BLaER1 treated with 17β-estradiol and CSF1 and Interleukin-3, amounts not matched to agents 10 nM and 100 nM (cell line): ENCODE results near the gene AGAP1.

Source experiments
- H3K27ac ChIP-seq, 11 experiments: shearing (Covaris generic); formaldehyde crosslinking; 2 replicates each; pipeline ENCODE4 v1.8.1; 2022
- H3K27me3 ChIP-seq, 11 experiments: shearing (Covaris generic); formaldehyde crosslinking; 2 replicates each; pipeline ENCODE4 v1.8.1; 2022
- H3K36me3 ChIP-seq, 11 experiments: shearing (Covaris generic); formaldehyde crosslinking; 2 replicates each; pipeline ENCODE4 v1.8.1; 2022
- H3K4me1 ChIP-seq, 10 experiments: shearing (Covaris generic); formaldehyde crosslinking; 2 replicates each; pipeline ENCODE4 v1.8.1; 2022
- H3K4me2 ChIP-seq, 11 experiments: shearing (Covaris generic); formaldehyde crosslinking; 2 replicates each; pipeline ENCODE4 v1.8.1; 2022
- H3K4me3 ChIP-seq, 10 experiments: shearing (Covaris generic); formaldehyde crosslinking; 2 replicates each; pipeline ENCODE4 v1.8.1; 2022
- H3K9ac ChIP-seq, 11 experiments: shearing (Covaris generic); formaldehyde crosslinking; 2 replicates each; pipeline ENCODE4 v1.8.1; 2022
- H3K9me3 ChIP-seq, 11 experiments: shearing (Covaris generic); formaldehyde crosslinking; replicated peaks in 1 of 11; 2 replicates each; pipeline ENCODE4 v1.8.1; 2022
- H4K20me1 ChIP-seq, 11 experiments: shearing (Covaris generic); formaldehyde crosslinking; 2 replicates each; pipeline ENCODE4 v1.8.1; 2022
- Cebpa-rat ChIP-seq, 11 experiments: shearing (Covaris generic); IDR thresholded peaks; 2 replicates each; pipeline ENCODE4 v1.8.1; 2022

Gene AGAP1

GRCh38 chr2:235569837-235570236 is 76.0 kb downstream of the AGAP1 start:
- Histone ChIP-seq H3K4me1 (peaks cover 30 to 68% (median 59%) of the 10 kb centered on the region in 10 experiments), H3K4me3 (no peak overlapping the region), H3K9me3 (peaks cover 15 to 32% (median 19%) of the 10 kb centered on the region in 11 experiments), H3K27me3 (no peaks in the 10 kb centered on the region), H3K4me2 (peak overlapping the region; percentile 52 to 77 (median 68)), H3K27ac (peak overlapping the region in 7 of 11 experiments; percentile 36 to 66 (median 55); a peak in 9 of 22 replicates), H4K20me1 (peaks cover 10 to 54% (median 35%) of the 10 kb centered on the region in 11 experiments; a peak in 19 of 22 replicates), H3K36me3 (peaks cover 0 to 15% (median 10%) of the 10 kb centered on the region in 11 experiments; a peak in 11 of 22 replicates), H3K9ac (0 out of 22 replicates have a peak overlapping the region, but pooled peaks of 2 of the 11 experiments have one; percentile 1 to 12)
- TF ChIP-seq Cebpa-rat (IDR thresholded peaks at IDR 0.05), result no peak

- Histone ChIP-seq H3K27ac (peak overlapping the region in 4 of 11 experiments; percentile 36 to 59 (median 56); a peak in 6 of 22 replicates), H3K4me2 (peak overlapping the region; percentile 52 to 77 (median 68)), H3K36me3 (peaks cover 0 to 15% (median 10%) of the 10 kb centered on the region in 11 experiments; a peak in 11 of 22 replicates), H3K9ac (no peak overlapping the region), H3K4me3 (no peak overlapping the region), H3K9me3 (peaks cover 15 to 32% (median 19%) of the 10 kb centered on the region in 11 experiments), H3K27me3 (no peaks in the 10 kb centered on the region), H4K20me1 (peaks cover 6 to 52% (median 31%) of the 10 kb centered on the region in 11 experiments; a peak in 19 of 22 replicates), H3K4me1 (peaks cover 30 to 64% (median 56%) of the 10 kb centered on the region in 10 experiments)
- no peak for TF ChIP-seq Cebpa-rat (IDR thresholded peaks at IDR 0.05)
These were observed 76.4 kb downstream of the AGAP1 start for GRCh38 chr2:235570256-235570655.

- Histone ChIP-seq H3K4me3 (no peak overlapping the region), H3K27ac (no peak overlapping the region), H3K9me3 (peaks cover 15 to 32% (median 19%) of the 10 kb centered on the region in 11 experiments), H3K27me3 (no peaks in the 10 kb centered on the region), H4K20me1 (peaks cover 2 to 52% (median 34%) of the 10 kb centered on the region in 11 experiments; a peak in 18 of 22 replicates), H3K4me2 (peak overlapping the region in 8 of 11 experiments; percentile 38 to 77 (median 54); a peak in 14 of 22 replicates), H3K4me1 (peaks cover 30 to 62% (median 53%) of the 10 kb centered on the region in 10 experiments), H3K9ac (no peak overlapping the region), H3K36me3 (peaks cover 0 to 15% (median 10%) of the 10 kb centered on the region in 11 experiments; a peak in 11 of 22 replicates)
- no peak for TF ChIP-seq Cebpa-rat (IDR thresholded peaks at IDR 0.05)
These were observed 77.3 kb downstream of the AGAP1 start for GRCh38 chr2:235570966-235571692.

- peaks cover 15 to 30% (median 19%) of the 10 kb centered on the region in 11 experiments for H3K9me3 ChIP-seq
- H3K27ac ChIP-seq, result no peak overlapping the region
- H3K4me3 ChIP-seq, result no peak overlapping the region
- H4K20me1 ChIP-seq, result peaks cover 5 to 59% (median 40%) of the 10 kb centered on the region in 11 experiments; a peak in 17 of 22 replicates
- H3K27me3 ChIP-seq, result no peaks in the 10 kb centered on the region
- H3K36me3 ChIP-seq, result peaks cover 0 to 15% (median 10%) of the 10 kb centered on the region in 11 experiments; a peak in 10 of 22 replicates
- H3K4me2 ChIP-seq, result no peak overlapping the region
- no peak for TF ChIP-seq Cebpa-rat (IDR thresholded peaks at IDR 0.05)
- no peak overlapping the region for H3K9ac ChIP-seq
- H3K4me1 ChIP-seq, result peaks cover 19 to 59% (median 42%) of the 10 kb centered on the region in 10 experiments
These were observed 78.7 kb downstream of the AGAP1 start for GRCh38 chr2:235572592-235572991.

- no peak for TF ChIP-seq Cebpa-rat (IDR thresholded peaks at IDR 0.05)
- Histone ChIP-seq H3K4me1 (peaks cover 11 to 51% (median 33%) of the 10 kb centered on the region in 10 experiments), H3K36me3 (peaks cover 0 to 6% (median 2%) of the 10 kb centered on the region in 11 experiments; a peak in 8 of 22 replicates), H3K4me2 (no peak overlapping the region), H3K9ac (no peak overlapping the region), H3K9me3 (peaks cover 5 to 24% (median 12%) of the 10 kb centered on the region in 11 experiments), H3K27me3 (no peaks in the 10 kb centered on the region), H3K4me3 (no peak overlapping the region), H4K20me1 (peaks cover 5 to 67% (median 42%) of the 10 kb centered on the region in 11 experiments; a peak in 17 of 22 replicates), H3K27ac (no peak overlapping the region)
These were observed 79.7 kb downstream of the AGAP1 start for GRCh38 chr2:235573331-235574221.

- no peak overlapping the region for H3K9ac ChIP-seq
- H3K4me2 ChIP-seq, result no peak overlapping the region
- no peak for TF ChIP-seq Cebpa-rat (IDR thresholded peaks at IDR 0.05)
- H3K27me3 ChIP-seq, result no peaks in the 10 kb centered on the region
- H3K4me3 ChIP-seq, result no peak overlapping the region
- no peaks in the 10 kb centered on the region; a peak in 3 of 22 replicates for H3K36me3 ChIP-seq
- H4K20me1 ChIP-seq, result peaks cover 5 to 80% (median 43%) of the 10 kb centered on the region in 11 experiments; a peak in 17 of 22 replicates
- peaks cover 0 to 38% (median 19%) of the 10 kb centered on the region in 10 experiments; a peak in 17 of 20 replicates for H3K4me1 ChIP-seq
- peaks cover 0 to 24% (median 6%) of the 10 kb centered on the region in 11 experiments; a peak in 12 of 22 replicates for H3K9me3 ChIP-seq
- no peak overlapping the region for H3K27ac ChIP-seq
These were observed 81.6 kb downstream of the AGAP1 start for GRCh38 chr2:235575431-235575830.

- H3K27ac ChIP-seq, result no peak overlapping the region
- no peak for TF ChIP-seq Cebpa-rat (IDR thresholded peaks at IDR 0.05)
- peaks cover 0 to 33% (median 14%) of the 10 kb centered on the region in 10 experiments; a peak in 15 of 20 replicates for H3K4me1 ChIP-seq
- H3K9me3 ChIP-seq, result peaks cover 0 to 20% (median 6%) of the 10 kb centered on the region in 11 experiments; a peak in 12 of 22 replicates
- peaks cover 9 to 85% (median 47%) of the 10 kb centered on the region in 11 experiments; a peak in 17 of 22 replicates for H4K20me1 ChIP-seq
- no peak overlapping the region for H3K4me2 ChIP-seq
- no peaks in the 10 kb centered on the region; a peak in 3 of 22 replicates for H3K36me3 ChIP-seq
- H3K4me3 ChIP-seq, result no peak overlapping the region
- H3K9ac ChIP-seq, result no peak overlapping the region
- H3K27me3 ChIP-seq, result no peaks in the 10 kb centered on the region
These were observed 82.1 kb downstream of the AGAP1 start for GRCh38 chr2:235575904-235576303.

GRCh38 chr2:235576337-235576910 is 82.6 kb downstream of the AGAP1 start:
- H3K9me3 ChIP-seq, result peaks cover 0 to 20% (median 6%) of the 10 kb centered on the region in 11 experiments; a peak in 11 of 22 replicates
- no peak overlapping the region for H3K4me3 ChIP-seq
- H4K20me1 ChIP-seq, result peaks cover 10 to 90% (median 52%) of the 10 kb centered on the region in 11 experiments; a peak in 17 of 22 replicates
- H3K4me1 ChIP-seq, result peaks cover 0 to 29% (median 9%) of the 10 kb centered on the region in 10 experiments; a peak in 14 of 20 replicates
- no peak for TF ChIP-seq Cebpa-rat (IDR thresholded peaks at IDR 0.05)
- no peaks in the 10 kb centered on the region; a peak in 3 of 22 replicates for H3K36me3 ChIP-seq
- no peaks in the 10 kb centered on the region for H3K27me3 ChIP-seq
- no peak overlapping the region for H3K4me2 ChIP-seq
- H3K9ac ChIP-seq, result no peak overlapping the region
- no peak overlapping the region for H3K27ac ChIP-seq
